ENCODE data around the gene PDE1C.

- TF ChIP-seq EZH2 (IDR thresholded peaks at IDR 0.05; ENCODE audit: insufficient read depth, poor library complexity, severe bottlenecking): no peak
- no peak for TF ChIP-seq EZH2phosphoT487 (IDR thresholded peaks at IDR 0.05; ENCODE audit: insufficient read depth, low read depth)
These were observed 179 bp downstream of the PDE1C start for GRCh38 chr7:32070051-32070405.

All from GM23248 (cell line).